OCI-LY3 (cell line): ENCODE results near the gene CMTM1.
"Not testable (repeated sequence)": the region's sequence is repeated elsewhere in the genome, so short reads cannot be mapped to it uniquely, and the experiment has no call there.

ENCODE experiments used
- H2AFZ ChIP-seq: fragments of 200-600, 300-600 bp; shearing (Covaris generic); 2 replicates; pipeline ENCODE4 v1.6.0; 2014; ENCODE audit warnings: antibody characterized with exemption, low read depth, low read length
- H3K27ac ChIP-seq: fragments of 200-600, 300-600 bp; sonication (generic); 2 replicates; pipeline ENCODE4 v1.5.1; 2014; ENCODE audit warnings: mild to moderate bottlenecking, low read length, moderate library complexity, mixed read lengths
- H3K27me3 ChIP-seq: fragments of 200-600, 300-600 bp; sonication (generic); 2 replicates; pipeline ENCODE4 v1.6.1; 2014; ENCODE audit warnings: low read depth, low read length, mixed read lengths
- H3K36me3 ChIP-seq: fragments of 200-600, 300-600 bp; sonication (generic); replicated peaks from 2 replicates; pipeline ENCODE3; 2014; ENCODE audit warnings: low read depth, low read length, mixed read lengths
- H3K4me1 ChIP-seq: fragments of 300-600, 200-600 bp; sonication (generic); 2 replicates; pipeline ENCODE4 v1.6.1; 2014; ENCODE audit warnings: low read length, mixed read lengths
- H3K4me2 ChIP-seq: fragments of 200-600, 300-600 bp; sonication (generic); 2 replicates; pipeline ENCODE4 v1.6.1; 2014; ENCODE audit warnings: low read length, mixed read lengths
- H3K4me3 ChIP-seq: fragments of 300-600, 200-600 bp; sonication (generic); 2 replicates; pipeline ENCODE4 v1.5.1; 2014; ENCODE audit warnings: antibody characterized with exemption, mild to moderate bottlenecking, low read length, moderate library complexity
- H3K79me2 ChIP-seq: fragments of 300-600, 200-600 bp; shearing (Covaris generic); 2 replicates; pipeline ENCODE4 v1.6.1; 2014; ENCODE audit warnings: mild to moderate bottlenecking, low read length, mixed read lengths
- H3K9ac ChIP-seq: fragments of 300-600, 200-600 bp; shearing (Covaris generic); 2 replicates; pipeline ENCODE4 v1.6.0; 2014; ENCODE audit warnings: mild to moderate bottlenecking, low read length, moderate library complexity
- H3K9me3 ChIP-seq: fragments of 200-600, 300-600 bp; shearing (Covaris generic); 2 replicates; pipeline ENCODE4 v1.6.1; 2014; ENCODE audit warnings: low read length, mixed read lengths; ENCODE audit not compliant: insufficient read depth
- H4K20me1 ChIP-seq: fragments of 200-600, 300-600 bp; sonication (generic); 2 replicates; pipeline ENCODE4 v1.6.1; 2016; ENCODE audit warnings: low read length, mixed read lengths; ENCODE audit not compliant: insufficient read depth
- CTCF ChIP-seq: fragments of 200-600, 300-600 bp; sonication (generic); IDR thresholded peaks from 2 replicates; pipeline ENCODE4 v1.5.1; 2014; ENCODE audit warnings: antibody characterized with exemption, low read length, low read depth
- EZH2phosphoT487 ChIP-seq: fragments of 200-600 bp; shearing (Covaris generic); IDR thresholded peaks from 2 replicates; pipeline ENCODE4 v1.6.1; 2018; ENCODE audit warnings: antibody characterized with exemption, mixed run types, low read depth

The CMTM1 gene

GRCh38 chr16:66591018-66591417, 24.8 kb downstream of the CMTM1 start:
- Histone ChIP-seq H3K27ac (no peak overlapping the region), H3K27me3 (peaks cover 16% of the 10 kb centered on the region), H3K4me3 (peak overlapping the region; percentile 72; the same call in 1 of the 2 replicates), H3K9ac (peak overlapping the region; percentile 57; the same call in 1 of the 2 replicates), H2AFZ (no peak overlapping the region), H3K36me3 (no peaks in the 10 kb centered on the region), H3K4me1 (peaks cover 40% of the 10 kb centered on the region), H4K20me1 (no peaks in the 10 kb centered on the region), H3K4me2 (peak overlapping the region; percentile 65), H3K79me2 (no peaks in the 10 kb centered on the region), H3K9me3 (peaks cover 4% of the 10 kb centered on the region; the same call in 1 of the 2 replicates)
- no peak for TF ChIP-seq EZH2phosphoT487
- TF ChIP-seq CTCF = no peak

- TF ChIP-seq EZH2phosphoT487 (no peak), CTCF (no peak)
- no peaks in the 10 kb centered on the region for H3K79me2 ChIP-seq
- H4K20me1 ChIP-seq = no peaks in the 10 kb centered on the region
- H3K9me3 ChIP-seq = peaks cover 4% of the 10 kb centered on the region; the same call in 1 of the 2 replicates
- no peak overlapping the region for H3K4me2 ChIP-seq
- H3K4me3 ChIP-seq = no peak overlapping the region
- no peak overlapping the region for H2AFZ ChIP-seq
- H3K27me3 ChIP-seq = peaks cover 16% of the 10 kb centered on the region
- no peak overlapping the region for H3K9ac ChIP-seq
- peaks cover 53% of the 10 kb centered on the region for H3K4me1 ChIP-seq
- H3K36me3 ChIP-seq = no peaks in the 10 kb centered on the region
- H3K27ac ChIP-seq = no peak overlapping the region
These were observed 26.0 kb downstream of the CMTM1 start for GRCh38 chr16:66592241-66592640.

- H3K9me3 ChIP-seq = peaks cover 4% of the 10 kb centered on the region; the same call in 1 of the 2 replicates
- peaks cover 16% of the 10 kb centered on the region for H3K27me3 ChIP-seq
- TF ChIP-seq EZH2phosphoT487 = no peak
- TF ChIP-seq CTCF = no peak
- no peak overlapping the region for H3K9ac ChIP-seq
- H3K79me2 ChIP-seq = no peaks in the 10 kb centered on the region
- H4K20me1 ChIP-seq = no peaks in the 10 kb centered on the region
- H3K4me3 ChIP-seq = no peak overlapping the region
- no peak overlapping the region for H3K27ac ChIP-seq
- no peak overlapping the region for H2AFZ ChIP-seq
- H3K4me2 ChIP-seq = no peak overlapping the region
- H3K4me1 ChIP-seq = peaks cover 55% of the 10 kb centered on the region
- no peaks in the 10 kb centered on the region for H3K36me3 ChIP-seq
These were observed 26.6 kb downstream of the CMTM1 start for GRCh38 chr16:66592814-66593213.

GRCh38 chr16:66594739-66595138, 28.5 kb downstream of the CMTM1 start:
- Histone ChIP-seq H3K9ac (no peak overlapping the region; the same call in 1 of the 2 replicates), H4K20me1 (no peaks in the 10 kb centered on the region), H3K4me3 (peak overlapping the region; percentile 68), H3K4me2 (peak overlapping the region; percentile 92), H3K9me3 (peaks cover 4% of the 10 kb centered on the region; the same call in 1 of the 2 replicates), H2AFZ (no peak overlapping the region), H3K27me3 (peaks cover 26% of the 10 kb centered on the region), H3K36me3 (no peaks in the 10 kb centered on the region), H3K79me2 (no peaks in the 10 kb centered on the region), H3K27ac (peak overlapping the region; percentile 42; the same call in 1 of the 2 replicates), H3K4me1 (peaks cover 56% of the 10 kb centered on the region)
- TF ChIP-seq CTCF = no peak
- TF ChIP-seq EZH2phosphoT487 = no peak

- Histone ChIP-seq H3K9me3 (peaks cover 15% of the 10 kb centered on the region), H3K4me2 (peak overlapping the region; percentile 73), H3K27me3 (peaks cover 26% of the 10 kb centered on the region), H3K4me1 (peaks cover 48% of the 10 kb centered on the region)
- not testable (repeated sequence) for H3K4me3 ChIP-seq, H3K9ac ChIP-seq, H2AFZ ChIP-seq, H3K79me2 ChIP-seq, H4K20me1 ChIP-seq, H3K27ac ChIP-seq, H3K36me3 ChIP-seq
These were observed 30.3 kb downstream of the CMTM1 start for GRCh38 chr16:66596559-66596958.
